ENCODE measurements around the gene GPER1.
A peak's percentile ranks its signal among the peaks of the same experiment; 100 is the strongest.

The GPER1 gene

DNA sequence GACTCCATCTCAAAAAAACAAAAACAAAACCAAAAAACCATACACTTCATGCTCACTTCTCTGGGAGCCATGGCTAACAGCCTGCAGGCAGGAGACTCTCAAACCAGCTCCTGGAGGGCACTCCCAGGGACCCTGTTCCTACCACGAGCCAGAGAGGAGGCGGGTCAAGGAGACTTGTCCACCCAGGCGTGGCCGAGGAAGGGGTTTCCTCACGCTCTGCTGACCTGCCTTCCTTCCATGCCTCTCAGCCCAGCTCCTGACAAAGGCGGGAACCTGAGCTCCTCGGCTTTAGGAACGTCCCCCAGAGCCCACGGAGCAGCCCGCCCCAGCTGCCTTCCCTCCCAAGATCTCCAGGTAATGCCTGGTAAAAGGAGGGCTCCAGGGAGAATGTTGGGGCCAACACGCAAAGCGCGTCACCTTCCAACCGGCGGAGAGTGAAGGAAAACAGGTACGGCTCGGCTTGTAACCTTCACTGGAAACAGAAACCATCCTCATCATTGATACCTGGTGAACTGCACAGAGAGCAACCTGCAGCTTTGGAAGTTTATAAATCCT is 34.0 kb upstream of the GPER1 start:
- no peak for DNase-seq

DNA sequence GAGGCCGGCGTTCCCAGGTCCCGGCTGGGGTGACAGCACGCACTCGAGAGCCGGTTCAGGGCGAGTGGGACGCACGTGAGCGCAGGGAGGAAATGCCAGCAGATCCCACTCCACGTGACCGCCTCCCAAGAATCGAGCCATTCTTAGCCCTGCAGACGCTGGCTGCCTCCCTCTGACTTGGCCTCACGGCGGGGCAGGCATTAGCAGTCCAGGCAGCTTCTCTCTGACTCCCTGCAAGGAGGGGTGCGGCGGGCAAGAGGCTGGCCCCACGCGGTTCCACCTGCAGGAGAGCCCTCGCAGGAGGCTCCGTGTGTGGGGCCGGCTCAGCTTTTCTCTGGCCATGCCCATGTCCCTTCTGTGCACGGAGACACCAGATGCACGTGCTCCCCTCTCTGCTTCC is 33.5 kb upstream of the GPER1 start:
- DNase-seq = peak in 50 of 56 donors; percentile 21 to 80 (median 54)

DNA sequence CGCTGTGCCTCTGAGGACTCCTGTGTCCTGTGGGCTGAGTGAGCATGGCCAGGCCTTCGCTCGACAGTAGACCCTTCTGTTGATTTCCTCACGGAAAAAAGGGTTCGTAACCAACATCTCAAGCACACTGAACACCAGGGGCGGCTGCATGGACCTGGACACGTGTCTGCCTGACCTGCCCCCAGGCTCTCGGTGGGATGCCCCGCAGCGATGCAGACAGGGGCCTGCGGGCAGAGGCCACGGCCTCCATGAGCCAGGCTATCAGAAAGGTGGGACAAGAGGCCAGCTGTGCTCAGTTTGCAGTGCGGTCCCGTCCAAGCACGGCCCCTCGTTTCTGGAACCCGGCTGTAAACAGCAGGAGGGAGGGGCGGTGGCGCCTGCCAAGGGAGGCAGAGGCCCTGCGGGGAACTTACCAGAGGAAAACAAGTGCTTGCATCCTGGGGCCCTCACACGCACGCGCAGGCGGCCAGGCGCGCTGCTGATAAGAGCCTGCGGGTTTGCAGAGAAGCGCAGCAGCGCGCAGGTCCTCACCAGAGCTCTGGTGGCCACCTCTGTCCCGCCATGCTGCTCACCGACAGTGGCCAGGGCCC is 33.0 kb upstream of the GPER1 start:
- DNase-seq = peak in 44 of 56 donors; percentile 23 to 73 (median 51)

DNA sequence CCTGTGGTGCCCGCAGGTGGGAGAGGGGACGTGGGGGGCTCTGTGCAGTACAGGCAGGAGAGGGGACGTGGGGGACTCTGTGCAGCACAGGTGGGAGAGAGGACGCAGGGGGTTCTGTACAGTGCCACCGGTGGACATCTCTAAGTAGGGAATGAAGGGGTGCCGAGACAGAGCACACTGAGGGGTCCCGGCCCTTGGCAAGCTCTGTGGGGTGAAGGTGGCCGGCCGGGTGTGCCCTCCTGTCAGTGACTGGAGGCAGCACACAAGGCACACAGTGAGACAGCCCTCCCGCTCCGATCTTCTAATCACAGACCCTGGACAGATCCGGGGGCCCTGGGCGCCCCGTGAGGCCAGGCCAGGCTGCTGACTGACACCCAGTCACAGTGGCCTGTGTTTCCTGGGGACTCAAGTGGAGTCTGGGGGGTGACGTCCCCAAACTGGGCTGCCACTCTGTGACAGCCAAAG is 32.4 kb upstream of the GPER1 start:
- no peak for DNase-seq

DNA sequence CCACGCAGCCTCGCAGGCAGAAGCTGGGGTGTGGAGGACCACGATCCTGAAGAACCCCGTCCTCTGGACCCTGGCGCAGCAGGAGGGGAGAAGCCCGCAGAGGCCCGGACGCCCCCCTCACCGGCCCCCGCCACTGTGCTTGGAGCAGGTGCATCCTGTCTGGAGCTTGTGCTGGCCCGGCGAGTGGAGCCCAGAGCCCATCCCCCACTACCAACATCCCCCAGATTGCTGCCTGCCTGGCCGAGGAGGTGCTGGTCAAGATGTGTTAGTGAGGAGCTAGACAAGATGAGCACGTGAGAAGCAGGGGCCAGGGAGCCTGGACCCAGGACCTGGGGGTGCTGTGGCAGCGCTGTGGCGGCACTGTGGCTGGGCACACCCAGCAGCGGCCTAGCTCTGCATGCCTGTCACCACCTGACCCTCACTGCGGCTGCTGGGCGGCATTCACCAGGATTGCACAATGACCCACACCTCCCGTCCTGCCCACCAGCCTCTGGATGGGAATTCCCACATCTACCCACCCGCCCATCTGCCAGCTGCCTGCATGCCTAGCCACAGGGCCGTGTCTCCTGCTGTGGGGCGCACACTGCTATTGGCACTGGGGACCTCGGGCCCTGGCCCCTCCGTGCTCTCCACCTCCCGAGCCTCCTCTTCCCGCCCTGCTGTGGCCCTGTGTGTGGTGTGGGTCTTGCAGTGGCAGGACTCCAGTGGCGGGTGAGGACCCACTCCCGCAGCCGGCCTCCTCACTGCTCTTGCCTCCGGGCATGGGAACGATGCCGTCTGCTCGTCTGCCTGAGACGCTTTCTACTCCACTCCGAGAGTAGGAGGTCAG is 31.7 kb upstream of the GPER1 start:
- no peak for DNase-seq

DNA sequence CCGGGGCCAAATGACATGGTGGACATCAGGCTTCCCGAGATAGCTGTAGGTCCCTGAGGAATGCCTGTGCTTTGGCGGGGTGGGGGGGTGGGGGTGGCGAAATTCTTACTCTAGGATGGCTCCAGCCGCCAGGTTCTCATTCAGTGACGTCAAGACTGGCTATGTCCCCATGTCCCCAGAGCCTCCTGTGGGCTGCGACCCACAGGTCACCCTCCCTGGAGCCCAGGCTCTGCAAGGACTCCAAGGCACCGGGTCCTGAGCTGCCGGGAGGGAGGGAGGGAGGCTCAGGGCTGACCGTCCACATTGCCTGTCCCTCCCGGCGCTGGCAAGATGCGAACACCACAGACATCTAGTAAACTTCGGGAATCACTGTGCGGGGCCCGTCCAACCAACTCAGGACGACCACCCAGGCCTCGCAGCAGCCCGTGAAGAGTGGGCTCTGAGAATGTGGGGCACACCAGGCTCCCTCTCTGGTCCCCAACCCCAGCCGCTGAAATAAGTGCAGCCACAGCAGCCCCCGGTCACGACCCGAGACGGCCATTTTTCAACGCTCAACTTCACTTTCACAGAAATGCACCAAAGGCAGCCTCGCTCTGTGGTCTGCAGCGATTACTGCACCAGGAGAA is 31.0 kb upstream of the GPER1 start:
- DNase-seq = no peak

DNA sequence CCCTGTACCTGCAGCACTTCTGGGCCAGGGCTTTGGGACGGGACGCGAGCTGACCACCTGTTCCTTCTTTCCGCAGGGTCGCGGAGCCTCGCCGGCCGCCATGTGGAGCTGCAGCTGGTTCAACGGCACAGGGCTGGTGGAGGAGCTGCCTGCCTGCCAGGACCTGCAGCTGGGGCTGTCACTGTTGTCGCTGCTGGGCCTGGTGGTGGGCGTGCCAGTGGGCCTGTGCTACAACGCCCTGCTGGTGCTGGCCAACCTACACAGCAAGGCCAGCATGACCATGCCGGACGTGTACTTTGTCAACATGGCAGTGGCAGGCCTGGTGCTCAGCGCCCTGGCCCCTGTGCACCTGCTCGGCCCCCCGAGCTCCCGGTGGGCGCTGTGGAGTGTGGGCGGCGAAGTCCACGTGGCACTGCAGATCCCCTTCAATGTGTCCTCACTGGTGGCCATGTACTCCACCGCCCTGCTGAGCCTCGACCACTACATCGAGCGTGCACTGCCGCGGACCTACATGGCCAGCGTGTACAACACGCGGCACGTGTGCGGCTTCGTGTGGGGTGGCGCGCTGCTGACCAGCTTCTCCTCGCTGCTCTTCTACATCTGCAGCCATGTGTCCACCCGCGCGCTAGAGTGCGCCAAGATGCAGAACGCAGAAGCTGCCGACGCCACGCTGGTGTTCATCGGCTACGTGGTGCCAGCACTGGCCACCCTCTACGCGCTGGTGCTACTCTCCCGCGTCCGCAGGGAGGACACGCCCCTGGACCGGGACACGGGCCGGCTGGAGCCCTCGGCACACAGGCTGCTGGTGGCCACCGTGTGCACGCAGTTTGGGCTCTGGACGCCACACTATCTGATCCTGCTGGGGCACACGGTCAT is 30.3 kb upstream of the GPER1 start:
- no peak for DNase-seq

DNA sequence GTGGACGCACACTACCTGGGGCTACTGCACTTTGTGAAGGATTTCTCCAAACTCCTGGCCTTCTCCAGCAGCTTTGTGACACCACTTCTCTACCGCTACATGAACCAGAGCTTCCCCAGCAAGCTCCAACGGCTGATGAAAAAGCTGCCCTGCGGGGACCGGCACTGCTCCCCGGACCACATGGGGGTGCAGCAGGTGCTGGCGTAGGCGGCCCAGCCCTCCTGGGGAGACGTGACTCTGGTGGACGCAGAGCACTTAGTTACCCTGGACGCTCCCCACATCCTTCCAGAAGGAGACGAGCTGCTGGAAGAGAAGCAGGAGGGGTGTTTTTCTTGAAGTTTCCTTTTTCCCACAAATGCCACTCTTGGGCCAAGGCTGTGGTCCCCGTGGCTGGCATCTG is 29.6 kb upstream of the GPER1 start:
- no peak for DNase-seq

DNA sequence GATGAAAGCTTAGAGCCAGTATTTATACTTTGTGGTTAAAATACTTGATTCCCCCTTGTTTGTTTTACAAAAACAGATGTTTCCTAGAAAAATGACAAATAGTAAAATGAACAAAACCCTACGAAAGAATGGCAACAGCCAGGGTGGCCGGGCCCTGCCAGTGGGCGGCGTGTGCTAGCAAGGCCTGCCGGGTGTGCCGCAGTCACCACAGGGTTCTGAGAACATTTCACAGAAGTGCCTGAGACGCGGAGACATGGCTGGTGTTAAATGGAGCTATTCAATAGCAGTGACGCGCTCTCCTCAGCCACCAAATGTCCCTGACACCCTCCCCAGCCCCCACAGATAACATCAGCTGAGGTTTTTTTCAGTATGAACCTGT is 29.1 kb upstream of the GPER1 start:
- peak in 10 of 56 donors; percentile 11 to 56 (median 31) for DNase-seq

DNA sequence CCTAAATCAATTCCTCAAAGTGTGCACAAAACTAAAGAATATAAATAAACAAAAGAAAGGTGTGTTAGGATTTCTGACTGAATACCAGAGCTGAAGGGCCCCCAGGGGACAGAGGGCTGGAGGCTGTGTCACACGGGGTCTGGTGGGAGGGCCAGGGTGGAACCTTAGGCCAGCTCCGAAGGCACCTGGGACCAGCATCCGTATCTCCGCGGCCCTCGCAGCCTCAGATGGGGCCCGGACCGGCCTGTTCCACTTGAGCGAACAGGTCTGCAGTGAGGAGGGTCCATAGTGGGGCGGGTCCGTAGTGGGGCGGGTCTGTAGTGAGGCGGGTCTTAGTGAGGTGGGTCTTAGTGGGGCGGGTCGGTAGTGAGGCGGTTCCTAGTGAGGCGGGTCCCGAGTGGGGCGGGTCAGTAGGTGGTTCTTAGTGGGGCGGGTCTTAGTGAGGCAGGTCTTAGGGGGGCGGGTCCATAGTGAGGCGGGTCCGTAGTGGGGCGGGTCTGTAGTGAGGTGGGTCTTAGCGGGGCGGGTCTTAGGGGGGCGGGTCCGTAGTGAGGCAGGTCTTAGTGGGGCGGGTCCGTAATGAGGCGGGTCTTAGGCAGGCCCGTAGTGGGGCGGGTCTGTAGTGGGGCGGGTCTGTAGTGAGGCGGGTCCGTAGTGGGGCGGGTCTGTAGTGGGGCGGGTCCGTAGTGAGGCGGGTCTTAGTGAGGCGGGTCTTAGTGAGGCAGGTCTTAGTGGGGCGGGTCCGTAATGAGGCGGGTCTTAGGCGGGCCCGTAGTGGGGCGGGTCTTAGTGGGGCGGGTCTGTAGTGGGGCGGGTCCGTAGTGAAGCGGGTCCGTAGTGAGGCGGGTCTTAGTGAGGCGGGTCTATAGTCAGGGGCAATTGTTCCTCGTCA is 28.5 kb upstream of the GPER1 start:
- DNase-seq = peak in 1 of 56 donors; percentile 84

DNA sequence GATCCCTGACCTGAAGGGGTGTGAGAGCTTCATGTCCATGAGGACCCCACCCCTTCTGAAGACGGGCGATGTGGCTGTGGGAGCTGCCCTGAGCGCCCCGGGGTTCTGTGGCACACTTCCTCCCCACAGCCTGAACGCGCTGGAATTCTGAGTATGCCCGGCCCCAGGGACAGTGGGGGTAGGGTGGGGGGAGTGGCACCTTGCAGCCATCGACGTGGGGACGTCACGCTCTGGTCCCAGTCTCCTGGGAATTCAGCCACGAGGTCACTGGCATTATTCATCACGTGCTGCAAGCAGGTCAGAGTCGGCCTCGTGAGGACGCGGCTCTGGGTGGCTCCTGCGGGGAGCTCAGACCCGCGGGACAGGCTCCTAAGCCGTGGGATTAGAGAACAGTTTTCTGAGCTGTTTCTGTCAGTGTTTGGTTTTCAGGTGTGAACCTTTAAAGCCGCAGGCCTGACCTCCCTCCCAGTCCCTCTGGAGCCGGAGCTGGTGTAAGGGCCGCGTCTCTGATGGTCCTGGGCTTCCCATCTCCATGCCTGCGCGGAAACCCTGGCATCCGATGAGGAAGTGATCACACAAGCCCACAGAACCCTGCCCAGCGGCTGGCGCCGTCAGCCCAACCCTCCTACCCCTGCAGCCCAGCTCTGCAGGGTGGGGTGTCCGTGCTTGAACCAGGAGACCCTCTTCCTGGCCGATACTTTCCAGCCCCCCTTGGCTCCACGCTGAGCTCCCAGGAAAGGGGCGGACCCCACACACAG is 27.4 kb upstream of the GPER1 start:
- DNase-seq = peak in 1 of 56 donors; percentile 30

DNA sequence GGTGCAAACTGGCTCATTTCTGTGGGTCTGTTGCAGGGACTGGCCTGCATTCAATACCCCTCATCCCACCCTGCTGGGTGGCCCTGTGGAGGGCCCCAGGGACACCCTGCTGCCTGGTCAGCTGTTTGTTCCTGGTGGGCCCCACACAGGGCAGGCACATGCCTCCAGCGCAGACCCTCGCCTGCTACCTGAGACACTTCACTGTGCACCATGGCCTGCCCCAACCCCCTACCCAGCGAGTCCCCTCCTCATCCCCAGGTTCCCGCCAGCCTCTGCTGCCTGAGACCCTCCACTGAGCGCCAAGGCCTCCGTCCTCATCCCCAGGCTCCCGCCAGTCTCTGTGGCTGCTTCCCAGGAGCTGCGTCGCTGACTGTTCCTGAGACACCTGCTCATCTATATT is 26.7 kb upstream of the GPER1 start:
- DNase-seq = no peak

DNA sequence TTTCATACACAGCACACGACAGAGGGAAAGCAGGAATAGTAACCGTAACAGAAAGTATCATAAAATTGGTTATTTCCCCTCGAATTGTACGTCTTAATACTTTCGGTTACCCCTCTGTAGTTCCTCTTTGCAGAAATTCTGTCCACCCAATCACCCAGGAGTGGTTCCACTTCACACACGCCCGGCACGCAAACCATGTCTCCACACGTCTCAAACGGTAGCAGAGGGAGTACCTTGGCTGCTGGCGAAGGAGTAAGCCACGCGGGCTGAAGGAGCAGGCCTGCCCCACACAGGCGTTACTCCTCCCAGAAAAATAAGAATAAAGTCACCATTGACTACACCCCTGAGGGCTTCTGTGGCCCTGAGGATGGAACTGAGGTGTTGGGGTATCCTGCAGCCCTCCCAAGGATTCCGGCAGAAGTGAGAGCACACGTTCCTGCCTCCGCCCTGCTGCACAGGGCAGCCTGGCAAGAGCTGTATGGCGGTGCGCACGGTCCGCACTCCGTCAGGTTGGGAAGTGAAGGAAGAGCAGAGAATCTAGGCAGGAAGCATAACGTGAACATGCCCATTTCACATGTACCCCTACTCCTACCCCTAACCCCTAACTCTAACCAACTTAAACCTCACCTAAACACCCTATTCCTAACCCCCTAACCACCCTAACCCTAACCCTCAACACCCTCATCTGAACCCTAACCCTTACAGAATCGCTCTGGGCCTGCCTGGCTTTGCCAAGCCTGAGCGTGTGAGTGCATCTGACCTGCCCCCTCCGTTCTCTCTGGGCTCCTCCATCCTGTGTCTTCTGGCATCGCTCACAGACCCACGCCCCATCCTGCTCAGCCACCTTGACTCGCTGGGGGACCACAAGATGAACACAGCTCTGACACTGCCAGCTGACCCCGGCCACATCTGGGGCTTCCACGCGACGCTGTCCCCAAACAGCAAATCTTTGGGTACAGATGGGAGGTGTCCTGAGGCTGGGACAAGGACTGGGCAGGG is 25.3 kb upstream of the GPER1 start:
- no peak for DNase-seq

DNA sequence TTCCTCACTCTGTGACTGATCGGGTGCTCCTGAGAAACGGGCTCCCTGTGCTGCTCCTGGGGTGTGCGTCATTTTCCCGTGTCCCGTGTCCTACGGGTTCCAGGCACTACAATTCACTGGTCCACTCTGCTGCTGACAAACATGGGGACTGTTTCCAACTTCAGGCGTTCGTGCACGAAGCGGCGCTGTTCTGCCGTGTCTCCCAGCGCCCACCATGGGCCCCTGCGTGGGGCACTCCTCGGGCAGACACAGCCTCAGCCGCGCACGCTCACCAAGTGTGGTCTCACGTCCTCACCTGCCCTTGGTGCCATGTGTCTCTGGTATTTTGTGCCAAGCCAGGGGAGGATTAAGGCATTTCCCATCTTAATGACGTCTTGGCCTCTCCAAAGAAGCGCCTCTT is 24.6 kb upstream of the GPER1 start:
- no peak for DNase-seq

DNA sequence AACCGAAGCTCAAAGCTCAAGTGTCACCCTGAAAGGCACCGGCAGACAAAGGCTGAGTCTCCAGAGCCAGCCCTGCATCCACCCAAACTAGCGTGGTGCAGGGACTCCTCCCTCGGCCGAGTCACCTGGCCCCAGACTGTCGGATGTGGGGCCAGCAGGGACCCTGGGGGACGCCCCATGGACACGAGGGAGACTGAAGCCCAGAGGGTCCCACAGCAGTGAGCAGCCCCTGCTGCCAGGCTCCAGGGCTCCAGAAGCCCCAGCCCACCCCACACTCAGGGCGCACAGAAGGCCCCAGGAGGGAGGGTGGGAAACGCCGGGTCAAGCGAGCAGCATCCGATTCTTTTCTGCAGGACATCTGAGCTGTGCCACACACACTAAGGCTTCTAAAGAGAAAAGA is 23.3 kb upstream of the GPER1 start:
- DNase-seq = no peak

DNA sequence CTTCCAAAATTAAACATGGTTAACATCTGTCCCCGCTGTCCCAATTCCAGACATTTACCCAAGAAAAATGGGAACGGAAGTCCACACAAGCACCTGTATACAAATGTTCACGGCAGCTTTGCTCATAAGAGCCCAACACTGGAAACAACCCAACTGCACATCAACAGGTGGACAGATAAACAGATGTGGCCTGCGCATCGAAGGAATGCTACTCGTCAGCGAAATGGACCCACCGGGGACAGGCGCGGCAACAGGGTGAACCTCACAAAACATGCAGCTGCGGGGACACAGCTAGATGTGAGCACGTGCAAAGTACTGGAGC is 22.7 kb upstream of the GPER1 start:
- DNase-seq = no peak

DNA sequence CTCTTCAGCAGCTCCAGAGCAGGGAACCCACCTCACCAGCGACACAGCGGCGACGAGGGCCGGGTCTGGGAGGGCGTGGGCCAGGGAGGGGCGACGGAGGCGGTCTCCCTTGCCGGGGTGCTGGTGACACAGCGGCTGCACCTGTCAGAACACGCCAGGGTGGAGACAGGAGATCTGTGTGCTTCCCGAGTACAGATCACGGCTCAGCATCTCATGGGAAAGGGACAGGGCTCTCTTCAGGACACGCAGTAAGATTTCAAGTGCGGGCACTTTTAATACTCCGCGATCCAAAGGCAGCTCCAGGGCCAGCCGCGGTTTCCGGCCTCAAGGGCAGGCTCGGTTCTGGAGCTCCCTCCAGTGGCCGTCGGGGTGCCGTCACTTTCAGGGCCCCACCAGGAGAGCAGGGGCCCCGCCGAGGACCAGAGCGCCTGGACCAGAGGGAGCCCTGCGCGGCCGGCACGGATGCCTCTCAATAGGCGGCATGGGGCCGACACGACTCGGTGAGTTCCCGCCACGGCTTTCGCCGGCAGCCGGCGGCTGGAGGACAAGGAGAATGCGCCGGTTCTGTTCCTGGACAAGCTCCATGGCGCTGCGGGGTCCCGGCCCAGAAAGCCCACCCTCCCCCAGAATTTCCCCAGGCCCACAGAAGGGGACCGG is 22.2 kb upstream of the GPER1 start:
- peak in 49 of 56 donors; percentile 22 to 88 (median 57) for DNase-seq

DNA sequence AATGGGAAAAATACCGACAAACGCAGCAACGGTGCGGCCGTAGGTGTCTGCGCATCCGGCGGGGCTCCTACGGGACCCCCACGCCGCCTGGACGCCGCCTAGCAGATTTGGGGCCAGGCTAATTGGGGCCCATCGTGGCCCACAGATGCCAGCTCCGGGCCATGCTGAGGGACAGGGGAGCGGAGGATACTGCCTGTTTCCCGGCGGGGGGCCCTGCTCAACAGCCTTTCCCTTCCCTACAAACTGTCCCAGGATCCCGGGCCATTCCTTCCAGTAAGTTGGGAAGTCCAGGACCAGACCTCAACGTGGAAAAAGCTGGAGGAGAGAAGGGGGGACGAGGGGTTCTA is 21.7 kb upstream of the GPER1 start:
- no peak for DNase-seq
